Stimulated activated CD4-positive, alpha-beta T cell treated with anti-CD3 and anti-CD28 coated beads, Interleukin-1b, Interleukin-23, amount 100 ng/mL, for 1 hour (primary cell): ENCODE results near the gene CLEC4A.
"Not testable (repeated sequence)": the region's sequence is repeated elsewhere in the genome, so short reads cannot be mapped to it uniquely, and the experiment has no call there.

Experiments
- DNase-seq, 2 donors: peaks; one replicate each; pipeline ENCODE4 v3.0.0-alpha.2; 2020; ENCODE audit warnings: low read depth in 2 of 2

Gene CLEC4A

DNA sequence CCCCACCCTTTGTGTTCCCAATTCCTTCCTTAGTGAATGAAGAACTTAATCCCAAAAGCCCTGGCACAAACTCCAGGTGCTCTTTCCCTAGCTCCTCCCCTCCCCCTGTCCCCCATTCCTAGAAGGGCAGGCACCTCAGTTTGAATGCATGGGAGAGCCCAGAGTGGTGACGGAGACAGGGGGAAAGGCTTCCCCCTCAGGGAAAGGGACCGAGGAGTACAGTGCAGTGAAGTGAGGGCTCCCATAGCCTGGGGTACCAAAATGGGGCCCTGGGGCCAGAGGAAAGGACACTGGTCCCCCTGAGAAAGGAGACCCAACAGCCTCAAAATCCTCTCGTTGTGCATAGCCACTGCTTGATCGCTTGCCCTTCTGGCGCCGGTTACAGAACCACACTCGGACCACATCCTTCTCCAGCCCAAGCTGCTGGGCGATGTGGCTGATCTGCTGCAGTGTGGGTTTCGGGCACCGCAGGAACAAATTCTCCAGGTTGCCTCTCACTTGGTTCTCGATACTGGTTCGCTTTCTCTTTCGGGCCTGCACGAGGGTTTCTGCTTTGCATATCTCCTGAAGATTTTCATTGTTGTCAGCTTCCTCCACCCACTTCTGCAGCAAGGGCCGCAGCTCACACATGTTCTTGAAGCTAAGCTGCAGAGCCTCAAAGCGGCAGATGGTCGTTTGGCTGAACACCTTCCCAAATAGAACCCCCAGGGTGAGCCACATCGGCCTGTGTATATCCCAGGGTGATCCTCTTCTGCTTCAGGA is 10.4 kb downstream of the CLEC4A start:
- not testable (repeated sequence) for DNase-seq

DNA sequence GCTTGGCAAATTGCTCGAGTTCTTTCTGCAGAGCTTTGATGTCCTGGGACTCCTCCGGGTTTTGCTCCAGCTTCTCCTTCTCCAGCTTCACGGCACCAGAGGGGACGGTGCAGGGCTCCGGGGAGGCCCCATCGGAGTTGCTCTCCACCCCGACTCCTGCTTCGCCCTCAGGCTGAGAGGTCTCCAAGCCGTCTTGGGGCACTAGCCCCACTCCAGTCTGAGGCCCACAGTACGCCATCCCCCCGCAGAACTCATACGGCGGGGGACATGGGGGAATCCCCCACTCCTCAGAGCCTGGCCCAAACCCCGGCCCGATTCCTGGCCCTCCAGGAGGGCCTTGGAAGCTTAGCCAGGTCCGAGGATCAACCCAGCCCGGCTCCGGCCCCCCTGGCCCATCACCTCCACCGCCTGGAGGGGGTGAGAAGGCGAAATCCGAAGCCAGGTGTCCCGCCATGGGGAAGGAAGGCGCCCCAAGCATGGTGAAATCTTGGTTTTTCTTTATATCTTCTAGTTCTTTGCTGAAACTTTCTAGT is 11.0 kb downstream of the CLEC4A start:
- not testable (repeated sequence) for DNase-seq

DNA sequence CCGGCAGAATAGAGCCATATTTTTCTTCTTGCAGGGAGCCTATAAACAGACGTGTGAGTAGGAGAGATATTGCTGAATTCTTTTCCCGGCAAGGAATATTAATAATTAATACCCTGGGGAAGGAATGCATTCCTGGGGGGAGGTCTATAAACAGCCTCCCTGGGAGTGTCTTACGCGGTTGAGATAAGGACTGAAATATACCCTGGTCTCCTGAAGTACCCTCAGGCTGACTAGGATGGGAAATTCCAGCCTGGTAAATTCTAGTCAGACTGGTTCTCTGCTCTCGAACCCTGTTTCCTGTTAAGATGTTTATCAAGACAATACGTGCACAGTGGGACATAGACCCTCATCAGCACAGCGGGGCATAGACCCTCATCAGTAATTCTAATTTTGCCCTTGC is 18.2 kb downstream of the CLEC4A start:
- DNase-seq = not testable (repeated sequence)

DNA sequence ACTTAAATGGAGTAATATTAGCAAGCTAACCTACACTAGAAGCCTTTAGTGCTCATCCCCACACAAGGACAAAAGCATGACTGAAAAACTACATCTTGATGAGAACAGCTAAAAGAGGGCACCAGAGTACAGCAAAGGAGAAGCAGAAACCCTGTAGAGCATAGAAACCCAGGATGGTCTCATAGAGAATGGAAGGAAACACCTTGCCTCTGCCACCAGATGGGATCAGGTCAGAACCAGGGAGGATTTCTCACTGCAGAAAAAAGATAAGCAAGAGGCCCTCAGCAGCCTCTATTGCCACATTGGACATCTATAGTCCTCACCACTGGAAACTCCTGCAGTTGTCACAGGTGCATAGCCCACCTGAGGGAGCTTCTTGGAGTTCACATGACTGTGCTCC is 19.8 kb downstream of the CLEC4A start:
- DNase-seq = no peak

DNA sequence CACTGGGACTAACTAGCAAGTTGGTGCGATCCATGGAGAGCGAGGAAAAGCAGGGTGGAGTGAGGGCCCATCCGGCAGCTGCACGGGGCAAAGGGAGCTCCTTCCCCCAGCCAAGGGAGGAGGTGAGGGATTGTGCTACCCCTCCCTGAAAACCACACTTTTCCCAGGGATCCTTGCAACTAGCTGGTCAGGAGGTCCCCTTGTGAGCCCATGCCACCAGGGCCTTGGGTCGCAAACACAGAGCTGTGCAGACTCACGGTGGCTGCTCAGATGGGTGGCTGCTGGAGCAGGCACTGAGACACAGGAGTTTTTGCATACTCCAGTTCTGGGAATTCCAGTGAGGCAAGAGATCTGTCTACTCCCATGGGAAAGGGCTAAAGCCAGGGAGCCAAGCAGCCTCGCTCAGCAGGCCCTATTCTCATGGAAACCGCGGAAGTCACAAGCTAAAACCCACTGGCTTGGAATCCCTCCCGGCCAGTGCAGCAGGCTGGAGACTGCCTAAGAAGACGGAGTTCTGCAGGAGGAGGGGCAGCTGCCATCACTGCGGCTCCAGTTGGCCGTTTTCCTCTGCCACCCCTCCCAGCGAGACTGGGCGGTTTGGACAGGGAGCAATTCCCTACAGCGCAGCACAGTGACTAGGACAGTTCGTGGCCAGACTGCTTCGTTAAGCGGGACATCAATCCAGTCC is 22.5 kb downstream of the CLEC4A start:
- DNase-seq = no peak

DNA sequence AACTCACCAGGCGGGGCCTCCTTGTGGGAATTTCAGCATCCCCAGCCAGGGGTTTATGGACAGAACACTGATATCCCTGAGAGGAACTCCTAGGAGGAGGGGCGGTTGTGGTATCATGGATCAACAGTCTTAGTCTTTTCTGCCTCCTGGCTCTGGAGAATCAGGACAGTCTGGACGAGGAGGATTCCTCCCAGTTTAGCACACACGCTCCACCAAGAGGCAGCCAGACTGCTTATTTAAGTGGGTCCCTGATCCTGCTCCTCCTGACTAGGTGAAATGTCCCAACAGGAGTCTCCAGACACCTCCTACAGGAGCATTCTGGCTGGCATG is 23.0 kb downstream of the CLEC4A start:
- DNase-seq = no peak

DNA sequence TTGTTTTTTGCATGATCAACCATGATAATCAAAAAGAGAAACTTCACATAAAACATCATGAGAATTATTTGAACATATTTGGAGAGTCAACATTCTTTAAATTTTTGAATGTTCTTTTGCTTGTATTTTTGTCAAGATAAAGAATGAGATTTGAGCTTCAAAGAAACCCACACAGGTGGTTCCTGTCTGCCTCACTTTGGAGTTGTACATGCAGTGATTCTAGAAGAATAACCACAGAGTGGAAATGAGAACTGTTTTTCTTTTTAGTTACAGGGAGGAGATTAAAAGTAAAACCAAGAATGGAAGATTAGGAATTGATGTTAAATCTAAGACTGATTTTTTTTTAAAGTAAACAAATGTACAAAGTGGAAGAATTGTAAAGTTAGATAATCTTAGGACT is 31.1 kb downstream of the CLEC4A start:
- no peak for DNase-seq

DNA sequence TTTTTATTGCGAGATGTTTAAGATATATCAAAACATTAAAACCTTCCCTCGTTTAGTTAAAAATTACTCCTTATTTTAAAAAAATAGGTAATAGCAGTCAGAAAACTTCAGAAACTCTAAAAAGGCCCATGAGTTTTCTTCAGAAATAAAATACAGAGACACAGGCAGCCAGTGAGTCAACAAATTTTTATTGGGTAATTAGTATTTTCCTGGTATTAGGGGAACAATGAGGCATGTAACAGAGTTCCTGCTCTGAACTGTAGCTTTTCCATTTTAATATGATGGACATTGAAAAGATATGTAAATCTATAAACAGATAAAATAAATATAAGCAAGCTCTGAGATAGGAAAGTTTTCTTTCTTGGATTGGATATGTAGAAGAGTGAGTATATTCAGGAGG is 33.0 kb downstream of the CLEC4A start:
- DNase-seq = no peak

DNA sequence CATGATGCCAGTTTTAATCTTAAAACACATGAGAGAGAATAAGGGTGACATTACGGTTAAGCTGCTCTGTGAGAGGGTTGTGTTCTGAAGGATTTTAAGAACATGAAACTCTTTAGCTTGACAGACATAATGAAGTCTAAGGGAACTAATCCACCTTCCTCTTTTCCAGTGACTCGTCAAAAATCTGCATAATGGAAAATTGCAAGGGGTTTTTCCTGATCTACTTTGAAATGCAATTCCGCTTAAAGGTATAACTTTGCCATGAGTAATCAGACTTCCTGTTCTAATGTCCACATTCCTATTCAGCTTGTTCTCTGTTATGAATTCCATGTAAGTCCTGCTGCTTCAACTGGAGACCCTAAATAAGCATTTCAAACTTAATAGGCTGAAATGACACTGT is 33.4 kb downstream of the CLEC4A start, which contains the start of gene ZNF705A:
TSS of gene ZNF705A (plus strand) at position 171 of the 400 bp plus-strand sequence. CDS start 15,611 bp downstream, outside the sequence.
- DNase-seq = no peak

DNA sequence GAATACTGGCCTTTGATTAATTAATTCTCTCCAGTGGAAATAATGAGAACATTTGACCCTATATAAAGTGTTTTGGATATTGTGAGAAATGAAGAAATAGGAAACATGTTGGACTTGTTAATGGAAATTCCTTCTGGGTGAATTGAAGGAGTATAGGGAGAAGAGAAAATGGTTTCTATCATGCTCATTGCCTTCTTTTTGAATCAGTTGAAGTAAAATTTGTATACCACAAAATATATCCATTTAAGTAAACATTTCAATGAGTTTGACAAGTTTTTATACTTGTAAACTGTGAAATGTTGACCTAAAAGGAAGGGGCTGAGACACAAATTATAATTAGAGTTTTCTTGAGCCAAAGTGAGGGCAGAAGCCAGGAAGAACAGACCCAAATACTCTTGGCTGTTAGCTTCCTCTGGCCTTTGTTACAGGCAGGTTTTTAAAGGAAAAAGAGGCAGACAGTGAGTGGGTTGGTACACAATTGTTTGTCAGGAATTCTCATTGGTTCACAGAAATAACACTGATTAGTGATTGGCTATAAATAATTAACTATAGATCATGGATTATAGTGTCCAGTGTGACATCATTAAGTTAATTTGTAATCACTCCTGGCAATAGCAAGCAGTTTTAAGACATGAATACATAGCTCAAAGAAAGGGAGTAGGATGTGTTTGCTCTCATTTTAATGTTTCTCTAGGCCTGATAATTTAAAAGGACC is 34.2 kb downstream of the CLEC4A start:
- DNase-seq = no peak

DNA sequence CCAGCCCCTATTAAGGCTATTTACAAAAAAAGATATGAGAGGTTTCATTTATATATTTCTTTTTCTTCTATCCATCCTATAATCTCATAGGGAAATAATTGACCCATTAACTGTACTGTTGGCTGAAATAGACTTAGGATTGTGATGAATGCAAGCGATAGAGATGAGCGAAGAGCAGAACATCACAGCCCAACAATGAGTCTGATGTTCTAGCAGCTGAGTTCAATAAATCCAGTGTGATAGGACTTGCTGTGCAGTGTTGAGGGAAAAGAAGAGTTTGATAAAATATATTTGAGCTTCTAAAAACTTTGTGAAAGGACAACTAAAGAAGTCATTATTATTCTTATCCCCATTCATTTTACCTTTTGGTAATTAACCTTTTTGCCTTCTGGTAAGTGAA is 49.5 kb downstream of the CLEC4A start:
- not testable (repeated sequence) for DNase-seq

DNA sequence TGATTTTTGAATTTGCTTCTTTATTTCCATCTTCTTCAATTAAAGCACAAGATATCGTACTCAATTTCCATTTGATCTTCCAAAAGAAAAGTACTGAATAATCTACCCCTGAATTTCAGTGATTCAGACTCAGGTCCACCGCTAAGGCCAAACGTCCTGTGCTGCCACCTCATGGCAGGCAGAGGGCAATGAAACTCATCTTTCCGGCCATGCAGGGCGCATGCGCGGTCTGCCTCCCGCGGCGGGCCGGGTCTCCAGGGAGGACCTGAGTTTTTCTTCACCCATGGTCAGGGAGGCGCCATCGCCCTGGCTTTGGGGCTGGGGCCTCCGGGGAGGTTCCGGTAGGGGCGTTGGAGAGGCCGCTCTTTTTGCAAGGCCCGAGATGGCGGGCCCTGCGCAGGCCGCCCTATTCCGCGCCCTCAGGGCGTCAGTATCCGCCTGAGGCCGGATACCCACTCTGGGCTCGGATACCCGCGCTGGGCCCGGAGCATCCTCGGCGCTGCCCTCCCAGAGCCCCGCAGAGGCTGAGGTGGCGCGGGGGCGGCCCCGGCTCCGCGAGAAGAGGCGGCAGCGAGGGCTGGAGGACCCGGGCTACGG is 56.7 kb downstream of the CLEC4A start:
- DNase-seq = peak; percentile 13 to 29

DNA sequence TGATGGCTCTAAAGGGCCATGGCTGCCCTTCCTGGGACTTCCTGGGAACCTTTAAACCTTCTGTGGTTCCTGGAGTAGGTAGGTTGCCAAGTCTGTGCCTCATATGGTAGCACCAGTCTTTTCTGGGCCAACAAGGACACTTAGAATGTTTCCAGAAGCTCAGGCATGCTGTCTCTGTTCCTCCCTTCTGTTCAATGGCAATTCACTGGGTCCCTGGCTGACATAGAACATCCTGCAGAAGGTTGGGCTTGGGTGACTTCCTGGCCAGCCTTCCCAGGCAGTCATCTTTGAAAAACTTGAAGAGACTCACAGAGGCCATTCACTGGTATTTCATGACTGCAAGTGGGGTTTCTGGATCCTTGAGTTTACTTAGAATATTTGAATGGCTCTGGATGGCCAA is 57.9 kb downstream of the CLEC4A start:
- not testable (repeated sequence) for DNase-seq

DNA sequence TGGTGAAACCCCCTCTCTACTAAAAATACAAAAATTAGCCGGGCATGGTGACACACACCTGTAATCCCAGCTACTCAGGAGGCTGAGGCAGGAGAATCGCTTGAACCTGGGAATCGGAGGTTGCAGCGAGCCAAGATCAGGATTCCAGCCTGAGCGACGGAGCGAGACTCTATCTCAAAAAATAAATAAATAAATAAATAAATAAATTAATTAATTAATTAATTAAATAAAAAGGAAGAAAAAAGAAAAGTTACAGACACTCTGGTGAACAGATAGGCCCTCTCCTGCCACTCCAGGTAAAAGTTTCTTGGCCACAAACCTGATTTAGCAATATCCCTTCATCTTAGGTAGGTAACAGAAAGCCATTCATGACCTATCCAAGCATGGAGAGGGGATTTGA is 59.5 kb downstream of the CLEC4A start:
- DNase-seq = not testable (repeated sequence)

DNA sequence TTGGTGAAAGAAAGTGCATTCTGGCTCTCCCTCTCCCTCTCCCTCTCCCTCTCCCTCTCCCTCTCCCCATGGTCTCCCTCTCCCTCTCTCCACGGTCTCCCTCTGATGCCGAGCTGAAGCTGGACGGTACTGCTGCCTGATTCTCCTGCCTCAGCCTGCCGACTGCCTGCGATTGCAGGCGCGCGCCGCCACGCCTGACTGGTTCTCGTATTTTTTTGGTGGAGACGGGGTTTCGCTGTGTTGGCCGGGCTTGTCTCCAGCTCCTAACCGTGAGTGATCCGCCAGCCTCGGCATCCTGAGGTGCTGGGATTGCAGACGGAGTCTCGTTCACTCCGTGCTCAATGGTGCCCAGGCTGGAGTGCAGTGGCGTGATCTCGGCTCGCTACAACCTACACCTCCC is 59.9 kb downstream of the CLEC4A start:
- DNase-seq = not testable (repeated sequence)

DNA sequence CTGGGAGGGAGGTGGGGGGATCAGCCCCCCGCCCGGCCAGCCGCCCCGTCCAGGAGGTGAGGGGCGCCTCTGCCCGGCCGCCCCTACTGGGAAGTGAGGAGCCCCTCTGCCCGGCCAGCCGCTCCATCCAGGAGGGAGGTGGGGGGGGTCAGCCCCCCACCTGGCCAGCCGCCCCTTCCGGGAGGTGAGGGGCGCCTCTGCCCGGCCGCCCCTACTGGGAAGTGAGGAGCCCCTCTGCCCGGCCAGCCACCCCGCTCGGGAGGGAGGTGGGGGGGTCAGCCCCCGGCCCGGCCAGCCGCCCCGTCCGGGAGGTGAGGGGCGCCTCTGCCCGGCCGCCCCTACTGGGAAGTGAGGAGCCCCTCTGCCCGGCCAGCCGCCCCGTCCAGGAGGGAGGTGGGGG is 60.8 kb downstream of the CLEC4A start:
- DNase-seq = not testable (repeated sequence)

DNA sequence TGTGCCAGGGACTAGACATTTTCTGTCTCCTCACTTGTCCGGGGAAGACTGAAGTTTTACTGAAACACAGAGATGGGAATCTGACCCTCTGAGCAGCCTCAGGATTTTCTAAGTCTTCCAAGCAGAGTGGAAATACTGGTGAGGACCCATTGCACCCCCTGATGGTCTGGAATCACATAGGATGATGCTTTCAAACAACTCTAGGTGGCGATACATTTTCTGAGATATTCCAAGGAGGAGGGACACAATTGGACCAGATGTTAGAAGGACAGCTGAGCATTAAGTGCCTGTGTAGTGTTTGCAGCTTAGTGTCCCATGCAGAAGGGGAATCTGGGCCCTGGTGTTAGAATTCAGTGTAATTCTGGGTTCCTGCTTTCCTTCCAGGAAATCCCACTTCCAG is 64.7 kb downstream of the CLEC4A start:
- DNase-seq = not testable (repeated sequence)
